HEK293T (cell line): ENCODE data around the gene UGT1A10.

ENCODE experiments used
- ARNT ChIP-seq: fragments of 450-650 bp; IDR thresholded peaks from 2 replicates; pipeline ENCODE4 v1.6.1; 2017; ENCODE audit warnings: mild to moderate bottlenecking
- NFRKB ChIP-seq: fragments of 450-650 bp; IDR thresholded peaks from 2 replicates; pipeline ENCODE4 v1.6.1; 2016; ENCODE audit warnings: mild to moderate bottlenecking, moderate library complexity
- SUZ12 ChIP-seq: fragments of 450-650 bp; IDR thresholded peaks from 2 replicates; pipeline ENCODE4 v1.6.1; 2016; ENCODE audit warnings: mild to moderate bottlenecking
- ZNF384 ChIP-seq: fragments of 450-650 bp; IDR thresholded peaks from 2 replicates; pipeline ENCODE4 v1.6.1; 2016
- TF ChIP-seq, protein P1 (sequence below): fragments of 450-650 bp; IDR thresholded peaks from 2 replicates; pipeline ENCODE4 v1.6.1; 2016

DNA sequence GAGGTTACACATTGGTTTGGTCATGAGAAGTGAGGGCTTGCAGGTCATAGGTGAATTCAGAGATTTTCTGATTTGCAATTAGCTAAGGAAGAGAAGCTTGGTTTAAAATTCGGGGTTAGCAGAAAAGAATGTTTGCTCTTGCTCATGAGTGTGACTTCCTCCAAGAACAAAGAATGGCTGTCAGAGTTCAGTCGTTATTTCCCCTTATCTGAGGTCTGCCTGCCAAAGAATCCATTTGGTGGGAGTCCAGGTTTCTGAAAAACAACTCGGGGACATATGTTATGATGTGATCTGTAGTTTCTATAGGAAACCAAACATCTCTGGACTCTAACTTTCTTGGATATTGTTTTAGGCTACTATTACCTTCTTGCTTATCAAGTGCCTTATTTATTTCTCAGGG lies 53.3 kb downstream of the UGT1A10 start:
- no peak for TF ChIP-seq ZNF384
- TF ChIP-seq, protein P1, sequence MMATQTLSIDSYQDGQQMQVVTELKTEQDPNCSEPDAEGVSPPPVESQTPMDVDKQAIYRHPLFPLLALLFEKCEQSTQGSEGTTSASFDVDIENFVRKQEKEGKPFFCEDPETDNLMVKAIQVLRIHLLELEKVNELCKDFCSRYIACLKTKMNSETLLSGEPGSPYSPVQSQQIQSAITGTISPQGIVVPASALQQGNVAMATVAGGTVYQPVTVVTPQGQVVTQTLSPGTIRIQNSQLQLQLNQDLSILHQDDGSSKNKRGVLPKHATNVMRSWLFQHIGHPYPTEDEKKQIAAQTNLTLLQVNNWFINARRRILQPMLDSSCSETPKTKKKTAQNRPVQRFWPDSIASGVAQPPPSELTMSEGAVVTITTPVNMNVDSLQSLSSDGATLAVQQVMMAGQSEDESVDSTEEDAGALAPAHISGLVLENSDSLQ, result no peak
- TF ChIP-seq SUZ12, result no peak
- TF ChIP-seq ARNT, result no peak
- TF ChIP-seq NFRKB, result no peak
